ENCODE data around the gene MAPKAP1. TPM values are rescaled to one million over a fixed set of nuclear protein-coding genes. Genes with fewer than 3 reads are reported as not detected.

The MAPKAP1 gene
- polyA plus RNA-seq, 3 donors, result 39.9 to 57.5 (median 44.1) TPM

- Mint-ChIP-seq H3K4me3 (no peak overlapping the region), H3K4me1 (no peaks in the 10 kb centered on the region), H3K9me3 (no peaks in the 10 kb centered on the region), H3K27ac (no peak overlapping the region), H3K27me3 (ENCODE audit: low read depth in 3 of 3) (no peaks in the 10 kb centered on the region), H3K36me3 (peaks cover 71 to 90% of the 10 kb centered on the region in 2 donors)
- Histone ChIP-seq H3K4me3 (replicated peaks in 1 of 3; ENCODE audit: low read depth in 2 of 3, low read length in 3 of 3) (no peak overlapping the region), H3K36me3 (replicated peaks in 1 of 2; ENCODE audit: control insufficient read depth in 1 of 2, insufficient read depth in 2 of 2, low read length in 2 of 2) (peaks cover 42 to 97% of the 10 kb centered on the region in 2 donors), H3K4me2 (replicated peaks; ENCODE audit: extremely low read depth, low read length, poor library complexity, severe bottlenecking) (no peak overlapping the region), H3K27me3 (ENCODE audit: control insufficient read depth in 2 of 2, insufficient read depth in 2 of 2, low read length in 2 of 2) (no peaks in the 10 kb centered on the region), H3K9ac (ENCODE audit: insufficient read depth, low read length, poor library complexity, severe bottlenecking) (no peak overlapping the region), H3K4me1 (ENCODE audit: control insufficient read depth in 1 of 2, insufficient read depth in 2 of 2, low read length in 2 of 2) (no peaks in the 10 kb centered on the region), H3K9me3 (replicated peaks in 1 of 2; ENCODE audit: control insufficient read depth in 1 of 2, insufficient read depth in 1 of 2, low read length in 2 of 2) (no peaks in the 10 kb centered on the region), H4K20me1 (ENCODE audit: insufficient read depth, low read length) (no peaks in the 10 kb centered on the region), H3K27ac (ENCODE audit: low read depth in 1 of 2, low read length in 2 of 2) (no peak overlapping the region), H2AFZ (ENCODE audit: insufficient read depth, low read depth, low read length, poor library complexity, severe bottlenecking) (no peak overlapping the region), H3K79me2 (ENCODE audit: insufficient read depth, low read length) (no peaks in the 10 kb centered on the region)
- intact Hi-C loops (cut with micrococcal nuclease), result no loop called here
- TF ChIP-seq CTCF (IDR thresholded peaks at IDR 0.05), result no peak
- 100% methylated on average over 3 of the region's 7 CpGs for WGBS (ENCODE audit: insufficient coverage)
- DNase-seq, result no peak
Observed at GRCh38 chr9:125479846-125480615, 227.0 kb downstream of the MAPKAP1 start.

GRCh38 chr9:125477089-125477544, 229.9 kb downstream of the MAPKAP1 start:
- DNase-seq, result no peak
- Mint-ChIP-seq H3K27me3 (ENCODE audit: low read depth in 3 of 3) (no peaks in the 10 kb centered on the region), H3K36me3 (peaks cover 53 to 75% of the 10 kb centered on the region in 2 donors), H3K4me3 (no peak overlapping the region), H3K9me3 (no peaks in the 10 kb centered on the region), H3K4me1 (no peaks in the 10 kb centered on the region), H3K27ac (no peak overlapping the region)
- Histone ChIP-seq H3K36me3 (replicated peaks in 1 of 2; ENCODE audit: control insufficient read depth in 1 of 2, insufficient read depth in 2 of 2, low read length in 2 of 2) (peaks cover 36 to 80% of the 10 kb centered on the region in 2 donors), H3K4me2 (replicated peaks; ENCODE audit: extremely low read depth, low read length, poor library complexity, severe bottlenecking) (no peak overlapping the region), H2AFZ (ENCODE audit: insufficient read depth, low read depth, low read length, poor library complexity, severe bottlenecking) (no peak overlapping the region), H4K20me1 (ENCODE audit: insufficient read depth, low read length) (no peaks in the 10 kb centered on the region), H3K9me3 (replicated peaks in 1 of 2; ENCODE audit: control insufficient read depth in 1 of 2, insufficient read depth in 1 of 2, low read length in 2 of 2) (no peaks in the 10 kb centered on the region), H3K9ac (ENCODE audit: insufficient read depth, low read length, poor library complexity, severe bottlenecking) (no peak overlapping the region), H3K27me3 (ENCODE audit: control insufficient read depth in 2 of 2, insufficient read depth in 2 of 2, low read length in 2 of 2) (no peaks in the 10 kb centered on the region), H3K27ac (ENCODE audit: low read depth in 1 of 2, low read length in 2 of 2) (no peak overlapping the region), H3K79me2 (ENCODE audit: insufficient read depth, low read length) (no peaks in the 10 kb centered on the region), H3K4me1 (ENCODE audit: control insufficient read depth in 1 of 2, insufficient read depth in 2 of 2, low read length in 2 of 2) (no peaks in the 10 kb centered on the region), H3K4me3 (replicated peaks in 1 of 3; ENCODE audit: low read depth in 2 of 3, low read length in 3 of 3) (no peak overlapping the region)
- intact Hi-C loops (cut with micrococcal nuclease), result no loop called here
- no peak for TF ChIP-seq CTCF (IDR thresholded peaks at IDR 0.05)
- 100% methylated on average over 2 of the region's 5 CpGs for WGBS (ENCODE audit: insufficient coverage)
